IgD-negative memory B cell (primary cell): ENCODE measurements around the gene LDLRAD3. TPM values are rescaled to one million over a fixed set of nuclear protein-coding genes. Genes with fewer than 3 reads are reported as not detected.
A peak's percentile ranks its signal among the peaks of the same experiment; 100 is the strongest.

ENCODE experiments used
- H3K27ac Mint-ChIP-seq, 3 donors: one replicate each; pipeline ENCODE4 v1.8.0; 2020 to 2022; ENCODE audit warnings: mild to moderate bottlenecking in 3 of 3, mixed read lengths in 3 of 3, moderate library complexity in 1 of 3
- H3K27me3 Mint-ChIP-seq: one replicate; pipeline ENCODE4 v1.8.0; 2021; ENCODE audit warnings: mixed read lengths
- H3K36me3 Mint-ChIP-seq: one replicate; pipeline ENCODE4 v1.8.0; 2020; ENCODE audit warnings: mild to moderate bottlenecking, mixed read lengths
- H3K4me1 Mint-ChIP-seq, 3 donors: one replicate each; pipeline ENCODE4 v1.8.0; 2020 to 2022; ENCODE audit warnings: mixed read lengths in 3 of 3, mild to moderate bottlenecking in 1 of 3
- H3K4me3 Mint-ChIP-seq, 4 donors: one replicate each; pipeline ENCODE4 v1.8.0; 2020 to 2022; ENCODE audit warnings: mild to moderate bottlenecking in 4 of 4, mixed read lengths in 4 of 4, moderate library complexity in 3 of 4
- H3K9me3 Mint-ChIP-seq, 3 donors: one replicate each; pipeline ENCODE4 v1.8.0; 2020 to 2021; ENCODE audit warnings: mixed read lengths in 3 of 3, mild to moderate bottlenecking in 1 of 3
- polyA plus RNA-seq: library from polyadenylated mRNA; unstranded; fragments of 300-500 nt; fragmentation: Illumina TruSeq; gene quantifications from one replicate; pipeline ENCODE4 v1.2.3, GENCODE V29; 2021

LDLRAD3 gene
- polyA plus RNA-seq, 1 donor from 2014 or later, result not detected

- no peaks in the 10 kb centered on the region for H3K4me1 Mint-ChIP-seq
- H3K27ac Mint-ChIP-seq, result no peak overlapping the region
- H3K9me3 Mint-ChIP-seq, result no peaks in the 10 kb centered on the region
- H3K36me3 Mint-ChIP-seq, result peaks cover 2% of the 10 kb centered on the region
- H3K4me3 Mint-ChIP-seq, result no peak overlapping the region
- peaks cover 6% of the 10 kb centered on the region for H3K27me3 Mint-ChIP-seq
These were observed 75.9 kb downstream of the LDLRAD3 start for GRCh38 chr11:36019722-36020121.

GRCh38 chr11:36022882-36023281 lies 79.0 kb downstream of the LDLRAD3 start:
- peaks cover 6% of the 10 kb centered on the region for H3K27me3 Mint-ChIP-seq
- no peaks in the 10 kb centered on the region for H3K4me1 Mint-ChIP-seq
- H3K4me3 Mint-ChIP-seq, result no peak overlapping the region
- H3K9me3 Mint-ChIP-seq, result no peaks in the 10 kb centered on the region
- no peak overlapping the region for H3K27ac Mint-ChIP-seq
- H3K36me3 Mint-ChIP-seq, result no peaks in the 10 kb centered on the region

- Mint-ChIP-seq H3K27me3 (peaks cover 6% of the 10 kb centered on the region), H3K9me3 (no peaks in the 10 kb centered on the region), H3K36me3 (no peaks in the 10 kb centered on the region), H3K4me1 (no peaks in the 10 kb centered on the region), H3K27ac (no peak overlapping the region), H3K4me3 (no peak overlapping the region)
These were observed 80.1 kb downstream of the LDLRAD3 start for GRCh38 chr11:36023922-36024321.

GRCh38 chr11:36024716-36025115 lies 80.9 kb downstream of the LDLRAD3 start:
- Mint-ChIP-seq H3K27me3 (peaks cover 2% of the 10 kb centered on the region), H3K4me1 (no peaks in the 10 kb centered on the region), H3K4me3 (no peak overlapping the region), H3K36me3 (no peaks in the 10 kb centered on the region), H3K9me3 (peaks cover 0 to 1% (median 0%) of the 10 kb centered on the region in 3 donors), H3K27ac (no peak overlapping the region)

- Mint-ChIP-seq H3K9me3 (peaks cover 0 to 1% (median 0%) of the 10 kb centered on the region in 3 donors), H3K4me1 (no peaks in the 10 kb centered on the region), H3K27ac (no peak overlapping the region), H3K27me3 (no peaks in the 10 kb centered on the region), H3K36me3 (no peaks in the 10 kb centered on the region), H3K4me3 (no peak overlapping the region)
These were observed 82.6 kb downstream of the LDLRAD3 start for GRCh38 chr11:36026315-36026968.

GRCh38 chr11:36027731-36028130 lies 83.9 kb downstream of the LDLRAD3 start:
- H3K27me3 Mint-ChIP-seq, result no peaks in the 10 kb centered on the region
- no peaks in the 10 kb centered on the region for H3K36me3 Mint-ChIP-seq
- H3K27ac Mint-ChIP-seq, result peak overlapping the region in 1 of 3 donors; percentile 15
- peaks cover 0 to 1% (median 0%) of the 10 kb centered on the region in 3 donors for H3K9me3 Mint-ChIP-seq
- no peak overlapping the region for H3K4me3 Mint-ChIP-seq
- no peaks in the 10 kb centered on the region for H3K4me1 Mint-ChIP-seq

GRCh38 chr11:36029616-36030015 lies 85.8 kb downstream of the LDLRAD3 start:
- H3K4me3 Mint-ChIP-seq, result no peak overlapping the region
- H3K27me3 Mint-ChIP-seq, result no peaks in the 10 kb centered on the region
- no peak overlapping the region for H3K27ac Mint-ChIP-seq
- H3K4me1 Mint-ChIP-seq, result no peaks in the 10 kb centered on the region
- no peaks in the 10 kb centered on the region for H3K36me3 Mint-ChIP-seq
- peaks cover 0 to 1% (median 0%) of the 10 kb centered on the region in 3 donors for H3K9me3 Mint-ChIP-seq

GRCh38 chr11:36030731-36031281 lies 86.9 kb downstream of the LDLRAD3 start:
- Mint-ChIP-seq H3K36me3 (no peaks in the 10 kb centered on the region), H3K4me3 (no peak overlapping the region), H3K4me1 (no peaks in the 10 kb centered on the region), H3K27me3 (no peaks in the 10 kb centered on the region), H3K9me3 (peaks cover 0 to 1% (median 0%) of the 10 kb centered on the region in 3 donors), H3K27ac (no peak overlapping the region)

- Mint-ChIP-seq H3K4me1 (no peaks in the 10 kb centered on the region), H3K9me3 (peaks cover 0 to 1% (median 0%) of the 10 kb centered on the region in 3 donors), H3K4me3 (no peak overlapping the region), H3K27ac (no peak overlapping the region), H3K36me3 (no peaks in the 10 kb centered on the region), H3K27me3 (no peaks in the 10 kb centered on the region)
These were observed 89.4 kb downstream of the LDLRAD3 start for GRCh38 chr11:36033082-36033751.

GRCh38 chr11:36033936-36034335 lies 90.1 kb downstream of the LDLRAD3 start:
- Mint-ChIP-seq H3K4me1 (no peaks in the 10 kb centered on the region), H3K9me3 (peaks cover 0 to 1% (median 0%) of the 10 kb centered on the region in 3 donors), H3K4me3 (no peak overlapping the region), H3K36me3 (no peaks in the 10 kb centered on the region), H3K27me3 (no peaks in the 10 kb centered on the region), H3K27ac (no peak overlapping the region)

GRCh38 chr11:36034551-36035331 lies 90.9 kb downstream of the LDLRAD3 start:
- Mint-ChIP-seq H3K36me3 (no peaks in the 10 kb centered on the region), H3K4me1 (no peaks in the 10 kb centered on the region), H3K27me3 (peaks cover 2% of the 10 kb centered on the region), H3K9me3 (no peaks in the 10 kb centered on the region), H3K4me3 (no peak overlapping the region), H3K27ac (no peak overlapping the region)

GRCh38 chr11:36035454-36035853 lies 91.6 kb downstream of the LDLRAD3 start:
- Mint-ChIP-seq H3K27ac (no peak overlapping the region), H3K36me3 (no peaks in the 10 kb centered on the region), H3K27me3 (peaks cover 4% of the 10 kb centered on the region), H3K4me3 (no peak overlapping the region), H3K4me1 (no peaks in the 10 kb centered on the region), H3K9me3 (no peaks in the 10 kb centered on the region)

- Mint-ChIP-seq H3K27ac (no peak overlapping the region), H3K27me3 (peaks cover 4% of the 10 kb centered on the region), H3K36me3 (no peaks in the 10 kb centered on the region), H3K9me3 (no peaks in the 10 kb centered on the region), H3K4me3 (no peak overlapping the region), H3K4me1 (no peaks in the 10 kb centered on the region)
These were observed 92.1 kb downstream of the LDLRAD3 start for GRCh38 chr11:36035999-36036398.

- Mint-ChIP-seq H3K4me1 (no peaks in the 10 kb centered on the region), H3K4me3 (no peak overlapping the region), H3K27me3 (peaks cover 4% of the 10 kb centered on the region), H3K27ac (no peak overlapping the region), H3K9me3 (no peaks in the 10 kb centered on the region), H3K36me3 (no peaks in the 10 kb centered on the region)
These were observed 93.2 kb downstream of the LDLRAD3 start for GRCh38 chr11:36037031-36037430.

- Mint-ChIP-seq H3K36me3 (no peaks in the 10 kb centered on the region), H3K27me3 (peaks cover 4% of the 10 kb centered on the region), H3K27ac (no peak overlapping the region), H3K4me3 (no peak overlapping the region), H3K4me1 (no peaks in the 10 kb centered on the region), H3K9me3 (no peaks in the 10 kb centered on the region)
These were observed 94.7 kb downstream of the LDLRAD3 start for GRCh38 chr11:36038541-36038940.
